Left ventricle myocardium inferior (tissue), 1 donor: ENCODE results near the gene PLIN3. TPM values are rescaled to one million over a fixed set of nuclear protein-coding genes. Genes with fewer than 3 reads are reported as not detected.
A peak's percentile ranks its signal among the peaks of the same experiment; 100 is the strongest.

ENCODE experiments used
- DNase-seq: peaks from one replicate; pipeline ENCODE4 v3.0.0-alpha.2; 2020
- H3K27ac ChIP-seq: fragments of 200-600 bp; replicated peaks from 2 replicates; pipeline ENCODE4 v1.8.0; 2021
- H3K27me3 ChIP-seq: fragments of 200-600 bp; 2 replicates; pipeline ENCODE4 v1.8.0; 2021; ENCODE audit warnings: low read depth
- H3K36me3 ChIP-seq: fragments of 200-600 bp; 2 replicates; pipeline ENCODE4 v1.8.0; 2021
- H3K4me1 ChIP-seq: fragments of 200-600 bp; 2 replicates; pipeline ENCODE4 v1.8.0; 2021
- H3K4me3 ChIP-seq: fragments of 200-600 bp; 2 replicates; pipeline ENCODE4 v1.8.0; 2021; ENCODE audit warnings: mild to moderate bottlenecking, moderate library complexity
- H3K9me3 ChIP-seq: fragments of 200-600 bp; replicated peaks from 2 replicates; pipeline ENCODE4 v1.8.0; 2021
- intact Hi-C: fragments of 100-400 bp; cut with micrococcal nuclease; formaldehyde crosslinking; loops from one replicate; pipeline ENCODE4 v1.11.0; 2022
- total RNA-seq: library from RNA; stranded (reverse); fragmentation: NEBNext Ultra II Directional; extraction: Animal tissue kit (Norgen Biotek cat#: 25700); gene quantifications from one replicate; pipeline ENCODE4 v1.2.1, GENCODE V29; 2021
- TF ChIP-seq, protein P1 (sequence below): fragments of 200-600 bp; IDR thresholded peaks from 2 replicates; pipeline ENCODE4 v1.8.0; 2021; ENCODE audit warnings: antibody characterized with exemption, mild to moderate bottlenecking, borderline replicate concordance
- donor health status: DM: no; HTN: yes; CAD: no; lungs with severe emphysema.

Gene PLIN3
- total RNA-seq, 1 donor from 2014 or later: 26.7 TPM

DNA sequence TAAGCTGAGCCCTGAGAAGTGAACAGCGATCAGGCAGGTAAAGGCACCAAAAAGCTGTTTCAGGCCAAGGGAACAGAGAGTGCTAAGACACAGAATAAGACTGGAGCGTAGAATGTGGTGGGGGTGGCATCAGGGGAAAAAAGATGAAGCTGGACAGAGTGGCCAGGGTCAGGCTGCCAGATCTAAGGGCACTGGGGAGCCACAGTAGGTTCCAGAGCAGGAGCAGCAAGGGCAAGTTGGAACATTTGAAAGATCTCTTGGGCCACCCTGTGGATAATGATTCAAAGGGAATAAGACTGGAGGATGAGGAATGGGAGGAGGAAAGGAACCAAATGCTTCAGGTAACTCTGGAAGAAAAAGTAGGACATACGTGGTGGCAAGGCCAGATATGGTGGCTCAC lies 6.5 kb upstream of the PLIN3 start:
- no peaks in the 10 kb centered on the region for H3K36me3 ChIP-seq
- no peak overlapping the region for H3K4me3 ChIP-seq
- H3K4me1 ChIP-seq: no peaks in the 10 kb centered on the region
- no peaks in the 10 kb centered on the region for H3K9me3 ChIP-seq
- DNase-seq: no peak
- intact Hi-C loops: no loop called here
- TF ChIP-seq, protein P1, sequence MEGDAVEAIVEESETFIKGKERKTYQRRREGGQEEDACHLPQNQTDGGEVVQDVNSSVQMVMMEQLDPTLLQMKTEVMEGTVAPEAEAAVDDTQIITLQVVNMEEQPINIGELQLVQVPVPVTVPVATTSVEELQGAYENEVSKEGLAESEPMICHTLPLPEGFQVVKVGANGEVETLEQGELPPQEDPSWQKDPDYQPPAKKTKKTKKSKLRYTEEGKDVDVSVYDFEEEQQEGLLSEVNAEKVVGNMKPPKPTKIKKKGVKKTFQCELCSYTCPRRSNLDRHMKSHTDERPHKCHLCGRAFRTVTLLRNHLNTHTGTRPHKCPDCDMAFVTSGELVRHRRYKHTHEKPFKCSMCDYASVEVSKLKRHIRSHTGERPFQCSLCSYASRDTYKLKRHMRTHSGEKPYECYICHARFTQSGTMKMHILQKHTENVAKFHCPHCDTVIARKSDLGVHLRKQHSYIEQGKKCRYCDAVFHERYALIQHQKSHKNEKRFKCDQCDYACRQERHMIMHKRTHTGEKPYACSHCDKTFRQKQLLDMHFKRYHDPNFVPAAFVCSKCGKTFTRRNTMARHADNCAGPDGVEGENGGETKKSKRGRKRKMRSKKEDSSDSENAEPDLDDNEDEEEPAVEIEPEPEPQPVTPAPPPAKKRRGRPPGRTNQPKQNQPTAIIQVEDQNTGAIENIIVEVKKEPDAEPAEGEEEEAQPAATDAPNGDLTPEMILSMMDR: no peak
- no peak overlapping the region for H3K27ac ChIP-seq
- H3K27me3 ChIP-seq: peaks cover 16% of the 10 kb centered on the region

DNA sequence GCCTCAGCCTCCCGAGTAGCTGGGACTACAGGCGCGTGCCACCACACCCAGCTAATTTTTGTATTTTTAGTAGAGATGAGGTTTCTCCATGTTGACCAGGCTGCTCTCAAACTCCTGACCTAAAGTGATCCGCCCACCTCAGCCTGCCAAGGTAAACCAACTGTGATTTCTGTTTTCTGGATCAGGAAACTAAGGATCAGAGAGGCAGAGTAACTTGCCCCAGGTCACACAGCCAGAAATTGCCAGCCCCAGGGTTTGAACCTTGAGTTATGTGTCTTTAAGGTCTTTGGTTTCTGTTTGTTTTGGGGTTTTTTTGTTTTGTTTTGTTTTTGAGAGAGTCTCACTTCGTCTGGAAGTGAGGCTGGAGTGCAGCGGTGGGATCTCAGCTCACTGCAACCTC lies 4.2 kb upstream of the PLIN3 start:
- DNase-seq: no peak
- intact Hi-C loops: no loop called here

DNA sequence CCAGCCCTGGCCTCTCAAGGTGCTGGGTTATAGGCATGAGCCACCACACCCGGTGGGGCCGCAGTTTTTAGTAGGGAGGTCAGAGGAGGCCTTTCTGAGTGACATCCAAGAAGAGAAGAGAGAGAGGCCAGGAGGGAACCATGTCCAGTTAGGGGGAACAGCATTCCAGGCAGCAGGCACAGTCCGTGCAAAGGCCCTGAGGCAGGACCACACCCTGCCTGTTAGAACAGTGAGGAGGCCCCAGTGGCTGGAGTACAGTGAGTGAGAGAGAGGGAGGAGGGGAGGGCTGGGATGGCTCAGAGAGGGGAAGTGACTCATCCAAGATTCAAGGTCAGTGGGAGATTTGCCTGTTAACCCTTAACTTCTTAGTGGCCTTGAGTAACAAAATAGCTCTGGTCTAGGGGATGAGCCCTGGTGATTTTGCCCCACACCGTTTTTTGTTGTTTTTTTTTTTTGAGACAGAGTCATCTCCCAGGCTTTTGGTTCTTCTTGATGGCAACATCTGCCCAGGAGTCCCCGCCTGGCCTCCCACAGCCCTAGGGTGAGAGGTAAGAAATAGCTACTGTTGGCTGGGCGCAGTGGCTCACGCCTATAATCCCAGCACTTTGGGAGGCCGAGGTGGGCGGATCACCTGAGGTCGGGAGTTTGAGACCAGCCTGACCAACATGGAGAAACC lies 2.7 kb upstream of the PLIN3 start:
- TF ChIP-seq, protein P1: no peak
- intact Hi-C loops: no loop called here
- no peak for DNase-seq
- Histone ChIP-seq H3K9me3 (no peaks in the 10 kb centered on the region), H3K36me3 (no peaks in the 10 kb centered on the region), H3K27ac (no peak overlapping the region), H3K4me3 (no peak overlapping the region), H3K27me3 (no peaks in the 10 kb centered on the region), H3K4me1 (peaks cover 20% of the 10 kb centered on the region)

More for the DNA sequence above, 4.2 kb upstream of the PLIN3 start:
- peaks cover 13% of the 10 kb centered on the region for H3K4me1 ChIP-seq
- H3K36me3 ChIP-seq: no peaks in the 10 kb centered on the region
- TF ChIP-seq, protein P1: no peak
- H3K9me3 ChIP-seq: no peaks in the 10 kb centered on the region
- H3K27ac ChIP-seq: no peak overlapping the region
- no peak overlapping the region for H3K4me3 ChIP-seq
- no peaks in the 10 kb centered on the region for H3K27me3 ChIP-seq

DNA sequence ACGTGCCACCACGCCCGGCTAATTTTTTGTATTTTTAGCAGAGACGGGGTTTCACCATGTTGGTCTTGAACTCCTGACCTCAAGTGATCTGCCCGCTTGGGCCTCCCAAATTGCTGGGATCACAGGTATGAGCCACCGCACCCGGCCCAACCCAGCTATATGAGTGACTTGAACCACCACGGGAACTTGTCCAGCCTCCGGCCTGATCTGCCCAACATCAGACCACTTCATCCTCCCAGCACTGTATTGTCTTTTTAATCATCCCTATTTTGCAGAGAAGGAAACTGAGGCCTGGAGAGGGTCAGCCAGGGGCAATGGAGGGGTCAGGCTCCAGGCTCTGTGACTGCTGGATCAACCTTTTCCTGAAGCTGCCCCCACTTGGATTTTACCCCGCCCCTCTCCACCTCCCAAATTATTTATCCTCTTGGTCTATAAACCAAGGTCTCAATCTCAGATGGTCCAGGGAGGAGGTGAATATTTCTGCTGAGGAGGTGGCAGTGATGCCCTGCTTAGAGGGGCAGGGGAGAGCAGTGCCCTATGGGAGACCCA lies 893 bp upstream of the PLIN3 start:
- peaks cover 20% of the 10 kb centered on the region for H3K4me1 ChIP-seq
- intact Hi-C loops: no loop called here
- no peaks in the 10 kb centered on the region for H3K36me3 ChIP-seq
- no peaks in the 10 kb centered on the region for H3K27me3 ChIP-seq
- TF ChIP-seq, protein P1: no peak
- no peaks in the 10 kb centered on the region for H3K9me3 ChIP-seq
- H3K27ac ChIP-seq: no peak overlapping the region
- no peak for DNase-seq
- H3K4me3 ChIP-seq: peak overlapping the region; percentile 94

DNA sequence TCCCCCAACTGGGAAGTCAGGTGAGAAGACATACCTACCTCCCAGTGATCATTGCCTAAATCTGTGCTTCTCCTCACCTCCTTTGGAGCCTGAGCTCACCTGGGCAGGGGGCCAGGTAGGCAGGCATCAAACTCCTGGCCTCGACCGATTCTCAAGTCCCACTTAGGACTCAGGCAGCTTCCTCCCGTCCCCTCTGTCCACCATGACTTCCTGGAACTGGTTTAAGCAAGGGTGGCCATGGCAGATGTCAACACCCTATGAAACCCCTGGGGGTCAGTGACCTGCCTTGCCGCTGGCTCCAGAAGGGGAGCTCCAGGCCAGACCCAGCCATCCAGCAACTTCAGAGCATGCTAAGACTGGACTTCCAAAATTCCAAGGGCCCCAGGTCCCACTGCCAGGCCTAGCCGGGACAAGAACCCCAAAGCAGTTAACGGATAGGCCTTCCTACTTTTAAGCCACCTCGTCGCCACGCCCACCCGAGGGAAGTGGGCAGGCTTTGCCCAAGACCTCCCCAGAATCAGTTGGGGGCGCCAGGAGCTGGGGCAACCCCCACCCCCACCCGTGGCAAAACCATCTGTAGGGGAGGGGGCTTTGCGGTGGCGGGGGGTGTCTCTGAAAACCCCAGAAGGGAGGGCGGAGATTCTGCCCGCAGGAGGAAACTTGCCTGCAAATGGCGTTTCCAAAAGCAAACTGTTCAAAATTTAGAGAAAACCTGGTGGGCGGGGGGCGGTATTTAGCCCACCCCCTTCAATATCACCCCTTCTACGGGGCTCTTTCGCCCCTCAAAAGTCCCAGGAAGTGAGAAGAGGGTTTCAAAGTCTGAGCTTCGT lies 657 bp downstream of the PLIN3 start:
- intact Hi-C loops: no loop called here
- Histone ChIP-seq H3K36me3 (no peaks in the 10 kb centered on the region), H3K27ac (peak overlapping the region; percentile 86), H3K9me3 (no peaks in the 10 kb centered on the region), H3K27me3 (no peaks in the 10 kb centered on the region), H3K4me3 (peak overlapping the region; percentile 94), H3K4me1 (peaks cover 20% of the 10 kb centered on the region)
- TF ChIP-seq, protein P1: no peak
- peak; percentile 57 for DNase-seq
